HG03432 (cell line): Measurements from ENCODE around the gene CYCS.
A peak's percentile ranks its signal among the peaks of the same experiment; 100 is the strongest.
"Not testable (repeated sequence)": the region's sequence is repeated elsewhere in the genome, so short reads cannot be mapped to it uniquely, and the experiment has no call there.

Source experiments
- ATAC-seq: cut with Tn5 transposase; IDR thresholded peaks from one replicate; pipeline ENCODE4 v1.9.1; 2021; ENCODE audit warnings: mild to moderate bottlenecking, moderate library complexity; ENCODE audit not compliant: unreplicated experiment

CYCS gene

DNA sequence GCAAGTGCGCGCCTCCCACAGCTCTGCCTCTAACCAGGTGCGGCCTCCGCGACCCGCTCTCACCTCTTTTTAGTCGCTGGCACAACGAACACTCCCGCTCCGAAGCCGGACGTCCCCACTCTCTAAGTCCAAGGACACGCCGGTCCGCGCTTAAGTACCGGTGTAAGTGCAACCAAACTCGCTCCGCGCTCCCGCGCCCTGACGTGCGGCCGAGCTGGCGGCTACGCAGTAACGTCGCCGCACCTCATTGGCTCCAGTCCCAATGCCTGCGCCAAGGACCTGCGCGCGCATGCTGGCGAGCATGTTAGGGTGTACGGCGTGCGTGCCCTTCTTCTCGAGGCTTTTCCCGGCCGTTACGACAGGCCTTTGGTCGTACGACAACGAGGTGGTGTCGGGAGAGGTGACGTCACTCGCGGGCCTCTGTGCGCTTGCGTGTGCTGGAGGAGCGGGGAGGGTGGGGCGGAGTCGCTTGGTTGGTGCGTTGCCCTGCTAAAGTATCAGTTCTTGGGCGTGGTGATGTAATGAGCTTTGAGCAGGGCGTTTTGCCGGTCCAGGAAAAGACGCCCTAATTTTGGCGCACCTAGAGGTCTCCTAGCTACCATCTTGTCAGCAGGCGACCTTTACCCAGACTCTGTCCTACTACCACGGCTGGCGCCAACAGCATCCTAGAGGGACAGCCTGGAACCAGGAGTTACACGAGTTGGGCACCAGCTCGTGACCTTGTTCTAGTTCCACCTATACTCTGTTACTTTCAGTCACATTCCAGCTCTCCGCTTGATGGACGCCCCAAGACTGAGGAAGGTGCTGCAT lies at the start of gene CYCS:
Gene CYCS (minus strand): TSS at position 124 of the 810 bp plus-strand sequence. CDS start 1,141 bp downstream, outside the sequence.
- ATAC-seq = peak; percentile 96

DNA sequence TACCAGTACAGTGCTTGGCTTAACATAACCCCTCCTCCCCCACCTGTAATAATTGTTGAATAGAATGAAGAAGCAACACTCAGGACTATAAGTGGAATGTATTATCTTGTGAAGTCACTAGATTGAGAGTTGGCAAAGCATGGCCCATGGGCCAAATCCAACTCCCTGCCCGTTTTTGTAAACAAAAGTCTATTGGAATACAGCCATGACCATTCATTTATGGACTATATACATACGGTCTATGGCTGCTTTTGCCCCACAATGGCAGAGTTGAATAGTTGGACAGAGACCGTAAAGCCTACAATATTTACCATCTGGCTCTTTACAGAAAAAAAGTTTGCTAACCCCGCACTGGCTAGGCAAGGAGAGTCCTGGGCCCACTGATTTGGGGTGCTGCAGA lies 48.1 kb upstream of the CYCS start:
- ATAC-seq = no peak

GRCh38 chr7:25171516-25171915 lies 46.5 kb upstream of the CYCS start:
- no peak for ATAC-seq

DNA sequence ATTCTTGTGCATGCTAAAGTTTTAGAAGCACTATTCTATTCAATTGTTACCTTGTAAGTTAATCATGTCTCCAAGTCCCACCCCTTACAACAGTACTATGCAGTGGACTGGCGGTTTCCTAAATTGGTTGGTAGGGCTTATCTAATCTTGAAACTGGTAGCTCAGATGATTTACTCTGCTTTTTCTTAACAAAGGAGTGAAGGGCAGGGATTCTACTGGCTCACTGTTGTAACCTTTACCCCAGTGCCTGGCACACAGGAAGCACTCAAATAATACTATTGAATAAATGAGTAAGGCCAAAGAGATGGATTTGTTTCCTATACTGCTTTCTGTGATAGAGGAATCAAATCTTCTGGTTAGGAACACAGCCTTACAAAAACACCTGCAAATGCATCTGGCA lies 46.0 kb upstream of the CYCS start:
- no peak for ATAC-seq

GRCh38 chr7:25169683-25170082 lies 44.6 kb upstream of the CYCS start:
- ATAC-seq = no peak

DNA sequence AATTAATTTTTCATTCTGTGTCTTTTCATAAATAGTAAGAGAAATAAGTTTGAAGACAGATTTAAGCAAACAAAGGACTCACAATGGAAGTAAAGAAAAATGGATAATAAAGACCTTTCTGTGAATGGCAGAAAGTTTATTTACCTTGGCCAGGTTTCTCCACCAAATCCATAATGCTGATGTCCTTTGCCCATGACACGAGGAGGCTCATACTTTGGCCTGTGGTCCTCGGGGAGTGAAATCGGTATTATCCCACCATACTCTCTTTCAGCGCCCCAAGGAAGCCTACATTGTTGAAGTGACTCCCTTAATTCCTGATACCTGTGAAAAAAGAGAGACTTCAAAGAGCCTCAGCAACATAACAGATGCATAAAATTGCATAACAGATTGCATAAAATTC lies 43.1 kb upstream of the CYCS start:
- no peak for ATAC-seq

DNA sequence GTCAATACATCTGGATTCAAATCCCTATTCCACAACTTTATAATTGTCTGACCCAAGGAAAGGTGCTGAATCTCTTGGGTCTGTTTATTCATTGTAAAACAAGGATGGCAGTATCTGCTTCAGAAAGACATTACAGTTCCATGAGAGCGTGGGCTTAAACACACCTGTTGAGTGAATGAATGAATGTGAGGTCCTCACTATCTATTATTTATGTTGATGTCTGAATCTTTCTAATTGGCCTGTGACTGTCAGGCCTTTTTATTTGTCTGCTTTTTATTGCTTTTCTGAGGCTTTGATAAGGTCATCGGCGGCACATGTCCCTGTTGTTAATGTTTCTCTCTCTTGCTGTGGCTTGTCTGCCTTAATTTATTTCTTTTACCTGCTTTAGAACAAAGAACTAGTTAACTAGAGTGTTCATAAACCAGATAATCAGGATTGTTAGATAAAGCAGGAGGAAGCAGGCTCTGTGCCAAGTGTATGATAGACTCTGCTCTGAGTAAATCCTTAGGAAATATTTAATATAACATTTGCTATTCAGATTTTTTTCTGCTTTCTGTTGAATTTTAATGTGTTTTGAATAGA lies 42.3 kb upstream of the CYCS start:
- ATAC-seq = no peak

- ATAC-seq = not testable (repeated sequence)
These were observed 35.0 kb upstream of the CYCS start for GRCh38 chr7:25159983-25160596.

- ATAC-seq = no peak
These were observed 33.9 kb upstream of the CYCS start for GRCh38 chr7:25158966-25159365.

DNA sequence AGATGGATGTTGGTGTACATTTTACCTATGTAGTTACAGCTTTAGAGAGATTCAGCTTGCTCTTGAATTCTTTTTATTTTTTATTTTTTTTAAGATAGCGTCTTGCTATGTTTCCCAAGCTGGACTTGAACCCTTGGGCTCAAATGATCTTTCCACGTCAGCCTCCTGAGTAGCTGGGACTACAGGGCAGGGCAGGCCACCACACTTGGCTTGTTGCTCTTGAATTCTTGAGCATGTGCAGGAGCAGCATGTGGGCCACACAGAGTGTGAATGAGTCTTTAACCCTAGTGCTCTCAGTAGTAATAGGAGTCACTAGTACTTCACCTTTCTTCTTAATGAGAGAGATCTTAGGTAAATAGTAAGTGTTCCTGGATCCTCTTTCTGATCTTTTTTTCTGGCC lies 26.7 kb upstream of the CYCS start:
- ATAC-seq = no peak

GRCh38 chr7:25149836-25150235 lies 24.8 kb upstream of the CYCS start:
- no peak for ATAC-seq

DNA sequence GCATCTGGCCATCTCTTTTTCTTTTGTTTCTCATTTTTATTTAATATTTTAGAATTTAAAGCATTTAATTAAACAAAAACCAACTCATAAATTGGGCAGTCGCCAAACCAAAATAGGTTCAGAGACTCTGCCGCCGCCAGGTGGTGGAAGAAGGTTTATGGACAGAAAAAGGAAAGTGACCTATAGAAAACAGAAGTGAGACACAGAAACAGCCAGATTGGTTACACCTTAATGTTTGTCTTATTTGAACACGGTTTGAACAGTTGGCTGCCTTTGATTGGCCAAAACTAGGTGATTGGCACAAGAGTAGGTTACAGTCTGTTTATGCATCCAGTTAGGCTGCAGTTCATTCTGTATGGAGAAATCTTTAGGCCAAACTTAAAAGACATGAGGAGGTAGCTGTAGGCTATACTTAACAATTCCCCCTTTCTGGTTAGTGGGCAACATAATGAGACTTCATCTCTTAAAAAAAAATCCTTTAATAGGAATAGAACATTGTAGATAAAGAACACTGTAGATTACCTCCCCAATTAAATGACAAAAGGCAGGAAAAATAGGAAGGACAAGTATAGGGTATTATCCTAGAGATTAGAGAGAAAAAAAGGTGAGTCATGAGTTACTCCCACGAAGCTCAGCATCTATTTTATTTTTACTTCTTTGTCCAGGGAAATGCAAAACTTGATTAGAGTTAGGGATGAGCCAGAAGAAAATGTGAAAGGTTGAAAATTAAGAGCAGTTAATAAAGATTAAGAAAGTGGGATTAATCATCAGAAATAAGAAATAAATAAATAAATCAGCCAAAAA lies 23.9 kb upstream of the CYCS start:
- no peak for ATAC-seq

- ATAC-seq = no peak
These were observed 18.7 kb upstream of the CYCS start for GRCh38 chr7:25143763-25144162.

DNA sequence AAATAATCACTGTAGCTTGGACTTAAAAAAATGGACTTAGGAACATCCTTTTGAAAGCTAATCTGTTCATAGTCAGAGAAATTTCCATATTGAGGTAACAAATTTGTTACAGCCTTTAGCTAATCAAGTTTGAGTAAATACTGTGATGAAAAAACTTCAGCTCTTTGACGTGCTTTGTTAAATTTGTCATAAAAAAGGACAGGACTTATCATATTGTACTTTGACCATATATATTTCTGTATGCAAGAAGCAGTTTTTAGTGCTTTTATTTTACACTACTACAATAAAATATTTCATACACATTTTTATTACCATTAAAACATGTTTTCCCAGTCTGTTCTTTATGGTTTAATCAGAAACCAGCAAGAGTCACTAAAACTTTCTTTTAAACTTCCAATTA lies 14.5 kb upstream of the CYCS start:
- no peak for ATAC-seq

DNA sequence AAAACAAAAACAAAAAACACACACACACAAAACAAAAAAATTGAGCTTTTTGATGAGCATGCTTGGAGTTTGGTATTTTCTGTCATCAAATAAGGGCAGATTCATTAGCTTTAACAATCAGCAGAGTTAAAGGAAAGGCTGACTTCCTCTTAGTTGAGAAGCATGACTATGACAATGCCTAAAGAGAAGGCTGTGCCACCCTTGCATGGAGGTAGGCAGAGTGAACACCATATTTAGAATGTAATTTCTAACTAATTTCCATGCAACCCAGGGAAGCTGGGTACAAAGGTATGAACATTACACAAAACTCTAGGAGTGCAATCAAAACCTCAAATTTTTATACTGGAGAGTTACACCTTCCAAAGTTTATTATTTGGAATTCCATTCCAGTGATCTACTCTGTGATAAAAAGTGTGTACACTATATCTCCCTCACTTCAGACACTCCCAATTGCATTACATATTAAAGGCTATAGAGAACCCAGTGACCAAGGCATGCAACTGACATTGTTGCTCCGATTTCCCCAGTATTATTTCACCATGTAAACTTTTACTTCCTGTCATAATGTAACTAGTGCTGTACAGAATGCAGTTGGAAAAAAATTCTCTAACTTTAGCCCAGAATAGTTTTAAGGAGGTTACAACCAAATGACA lies 9.4 kb upstream of the CYCS start:
- no peak for ATAC-seq

GRCh38 chr7:25132430-25132829 lies 7.4 kb upstream of the CYCS start:
- no peak for ATAC-seq

DNA sequence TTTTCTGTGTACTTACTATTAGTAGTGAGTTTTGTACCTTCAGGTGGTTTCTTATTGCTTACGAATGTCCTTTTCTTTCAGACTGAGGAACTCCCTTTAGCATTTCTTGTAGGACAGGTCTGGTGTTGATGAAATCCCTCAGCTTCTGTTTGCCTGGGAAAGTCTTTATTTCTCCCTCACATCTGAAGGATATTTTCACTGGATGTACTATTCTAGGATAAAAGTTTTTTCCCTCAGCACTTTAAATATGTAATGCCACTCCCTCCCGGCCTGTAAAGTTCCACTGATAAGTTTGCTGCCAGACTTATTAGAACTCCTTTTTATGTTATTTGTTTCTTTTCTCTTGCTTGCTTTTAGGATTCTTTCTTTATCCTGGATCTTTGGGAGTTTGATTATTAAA lies 1.7 kb upstream of the CYCS start:
- no peak for ATAC-seq

GRCh38 chr7:25124465-25125136 lies 459 bp downstream of the CYCS start:
- ATAC-seq = no peak

GRCh38 chr7:25122373-25122772 lies 2.7 kb downstream of the CYCS start:
- no peak for ATAC-seq

GRCh38 chr7:25121599-25121998 lies 3.5 kb downstream of the CYCS start:
- ATAC-seq = no peak
